ENCODE data around the gene COL11A2. TPM values are rescaled to one million over a fixed set of nuclear protein-coding genes. Genes with fewer than 3 reads are reported as not detected.
A peak's percentile ranks its signal among the peaks of the same experiment; 100 is the strongest.

The COL11A2 gene
- total RNA-seq, 1 donor: 0.63 TPM

DNA sequence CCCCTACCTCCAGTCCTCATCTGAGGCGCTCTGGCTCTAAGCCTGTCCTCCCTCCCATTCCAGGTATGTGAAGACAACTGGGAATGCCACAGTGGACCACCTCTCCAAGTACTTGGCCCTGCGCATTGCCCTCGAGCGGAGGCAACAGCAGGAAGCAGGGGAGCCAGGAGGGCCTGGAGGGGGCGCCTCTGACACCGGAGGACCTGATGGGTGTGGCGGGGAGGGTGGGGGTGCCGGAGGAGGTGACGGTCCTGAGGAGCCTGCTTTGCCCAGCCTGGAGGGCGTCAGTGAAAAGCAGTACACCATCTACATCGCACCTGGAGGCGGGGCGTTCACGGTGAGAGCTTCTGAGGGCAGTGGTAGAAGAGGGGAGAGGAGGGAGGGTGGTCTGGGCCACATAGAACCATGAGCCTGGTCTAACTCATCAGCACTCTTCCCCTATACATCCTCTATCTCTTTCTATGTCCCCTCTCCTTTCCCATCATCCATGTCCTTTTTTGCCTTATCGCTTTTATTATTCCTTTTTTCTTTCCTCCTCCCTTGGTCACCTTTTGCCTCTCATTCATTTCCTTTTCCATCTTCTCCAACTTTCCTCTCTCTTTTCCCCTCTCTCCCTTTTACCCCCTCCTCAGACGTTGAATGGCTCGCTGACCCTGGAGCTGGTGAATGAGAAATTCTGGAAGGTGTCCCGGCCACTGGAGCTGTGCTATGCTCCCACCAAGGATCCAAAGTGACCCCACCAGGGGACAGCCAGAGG lies 19.6 kb upstream of the COL11A2 start:
- Histone ChIP-seq H3K27me3 (ENCODE audit: insufficient read depth, low read length) (peaks cover 12% of the 10 kb centered on the region), H3K4me3 (ENCODE audit: low read length) (no peak overlapping the region), H3K9me3 (ENCODE audit: low read depth, low read length) (no peaks in the 10 kb centered on the region), H3K4me1 (ENCODE audit: insufficient read depth, low read length) (peaks cover 29% of the 10 kb centered on the region)

DNA sequence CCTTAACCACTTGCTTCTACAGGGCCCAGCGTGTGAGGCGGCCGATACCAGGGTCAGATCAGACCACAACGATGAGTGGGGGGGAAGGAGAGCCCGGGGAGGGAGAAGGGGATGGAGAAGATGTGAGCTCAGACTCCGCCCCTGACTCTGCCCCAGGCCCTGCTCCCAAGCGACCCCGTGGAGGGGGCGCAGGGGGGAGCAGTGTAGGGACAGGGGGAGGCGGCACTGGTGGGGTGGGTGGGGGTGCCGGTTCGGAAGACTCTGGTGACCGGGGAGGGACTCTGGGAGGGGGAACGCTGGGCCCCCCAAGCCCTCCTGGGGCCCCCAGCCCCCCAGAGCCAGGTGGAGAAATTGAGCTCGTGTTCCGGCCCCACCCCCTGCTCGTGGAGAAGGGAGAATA lies 18.9 kb upstream of the COL11A2 start:
- Histone ChIP-seq H3K9me3 (ENCODE audit: low read depth, low read length) (no peaks in the 10 kb centered on the region), H3K4me3 (ENCODE audit: low read length) (no peak overlapping the region), H3K4me1 (ENCODE audit: insufficient read depth, low read length) (peaks cover 29% of the 10 kb centered on the region), H3K27me3 (ENCODE audit: insufficient read depth, low read length) (peaks cover 12% of the 10 kb centered on the region)

DNA sequence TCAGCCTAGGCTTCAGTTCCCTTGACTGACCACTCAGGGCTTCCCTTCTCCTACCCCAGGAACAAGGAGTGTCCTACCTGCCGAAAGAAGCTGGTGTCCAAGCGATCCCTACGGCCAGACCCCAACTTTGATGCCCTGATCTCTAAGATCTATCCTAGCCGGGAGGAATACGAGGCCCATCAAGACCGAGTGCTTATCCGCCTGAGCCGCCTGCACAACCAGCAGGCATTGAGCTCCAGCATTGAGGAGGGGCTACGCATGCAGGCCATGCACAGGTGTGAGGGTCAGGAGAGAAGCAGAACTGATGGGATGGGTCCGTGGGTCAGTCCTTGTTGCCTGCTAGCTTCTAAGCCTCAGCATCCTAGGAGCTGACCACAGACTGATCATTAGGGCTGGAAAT lies 17.6 kb upstream of the COL11A2 start:
- Histone ChIP-seq H3K9me3 (ENCODE audit: low read depth, low read length) (no peaks in the 10 kb centered on the region), H3K27me3 (ENCODE audit: insufficient read depth, low read length) (peaks cover 12% of the 10 kb centered on the region), H3K4me3 (ENCODE audit: low read length) (no peak overlapping the region), H3K4me1 (ENCODE audit: insufficient read depth, low read length) (peaks cover 35% of the 10 kb centered on the region)

DNA sequence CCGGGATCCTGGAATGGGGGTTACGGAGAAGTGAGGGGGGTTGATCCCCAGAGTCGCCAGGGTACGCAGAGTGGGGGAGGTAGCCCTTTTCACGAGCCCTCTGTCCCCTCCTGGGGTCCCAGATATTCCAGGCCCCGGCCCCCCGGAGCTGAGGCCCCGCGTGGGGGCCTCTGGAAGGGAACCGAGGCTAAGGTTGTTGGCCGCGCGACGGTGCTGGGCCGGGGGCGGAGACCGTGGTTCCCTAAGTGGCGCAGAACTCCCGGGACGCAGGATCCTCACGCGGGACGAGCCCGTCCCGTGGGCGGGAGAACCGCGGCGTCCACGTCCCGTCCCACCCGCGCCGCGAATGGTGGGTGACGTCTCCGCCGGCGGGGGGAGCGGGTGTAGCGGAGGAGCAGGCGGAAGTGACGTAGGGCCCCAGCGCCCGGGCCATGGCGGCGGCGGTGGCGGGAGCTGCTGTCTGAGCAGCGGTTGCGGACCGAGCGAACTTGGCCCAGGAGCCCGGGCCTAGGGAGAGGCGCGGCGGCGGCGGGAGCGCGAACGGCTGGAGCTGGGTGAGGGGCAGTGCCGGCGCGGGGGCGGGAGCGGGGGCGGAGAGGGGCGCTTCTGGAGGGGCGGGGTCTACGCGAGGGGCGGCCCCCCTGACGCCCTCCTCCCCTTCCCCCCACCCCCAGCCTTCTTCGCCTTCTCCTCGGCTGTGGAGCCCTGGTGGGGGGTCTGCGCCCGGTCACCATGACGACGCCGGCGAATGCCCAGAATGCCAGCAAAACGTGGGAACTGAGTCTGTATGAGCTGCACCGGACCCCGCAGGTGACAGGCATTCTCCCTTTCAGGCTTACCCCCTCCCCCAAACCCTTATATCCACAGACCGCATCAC lies 16.1 kb upstream of the COL11A2 start, which contains the start of gene RING1:
Gene RING1 (plus strand): TSS at position 410 of the 877 bp plus-strand sequence. CDS start 323 bp downstream, at position 733.
- H3K4me3 ChIP-seq (ENCODE audit: low read length): peak within 1 kb of the TSS; percentile 80
- H3K27me3 ChIP-seq (ENCODE audit: insufficient read depth, low read length): peaks cover 9% of the 10 kb centered on the region
- H3K4me1 ChIP-seq (ENCODE audit: insufficient read depth, low read length): peaks cover 38% of the 10 kb centered on the region
- H3K9me3 ChIP-seq (ENCODE audit: low read depth, low read length): no peaks in the 10 kb centered on the region

DNA sequence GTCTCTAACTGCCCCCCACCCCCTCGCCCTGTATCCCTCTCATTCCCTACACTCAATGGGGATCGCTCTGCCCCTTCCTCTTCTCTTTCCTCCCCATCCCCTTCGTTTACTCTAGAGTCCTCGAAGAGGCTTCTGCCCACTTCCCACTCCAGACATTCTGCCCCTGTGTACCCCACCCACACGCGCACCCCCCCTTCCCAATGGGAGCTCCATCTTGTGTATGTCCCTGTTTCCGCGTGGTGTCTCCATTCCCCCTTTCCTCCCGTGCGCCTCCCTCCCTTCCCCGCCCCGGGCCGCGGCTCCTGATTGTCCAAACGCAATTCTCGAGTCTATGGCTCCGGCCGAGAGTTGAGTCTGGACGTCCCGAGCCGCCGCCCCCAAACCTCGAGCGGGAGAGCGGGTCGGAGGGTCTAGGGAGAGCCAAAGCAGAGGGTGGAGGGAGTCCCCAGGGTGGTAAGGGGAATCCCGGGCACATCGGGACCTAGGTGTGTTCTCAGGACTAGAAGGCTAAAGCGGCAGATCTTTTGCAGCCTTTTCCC lies 15.4 kb upstream of the COL11A2 start:
- H3K4me3 ChIP-seq (ENCODE audit: low read length): peak overlapping the region; percentile 80
- H3K4me1 ChIP-seq (ENCODE audit: insufficient read depth, low read length): peaks cover 31% of the 10 kb centered on the region
- H3K9me3 ChIP-seq (ENCODE audit: low read depth, low read length): no peaks in the 10 kb centered on the region
- peaks cover 2% of the 10 kb centered on the region for H3K27me3 ChIP-seq (ENCODE audit: insufficient read depth, low read length)

DNA sequence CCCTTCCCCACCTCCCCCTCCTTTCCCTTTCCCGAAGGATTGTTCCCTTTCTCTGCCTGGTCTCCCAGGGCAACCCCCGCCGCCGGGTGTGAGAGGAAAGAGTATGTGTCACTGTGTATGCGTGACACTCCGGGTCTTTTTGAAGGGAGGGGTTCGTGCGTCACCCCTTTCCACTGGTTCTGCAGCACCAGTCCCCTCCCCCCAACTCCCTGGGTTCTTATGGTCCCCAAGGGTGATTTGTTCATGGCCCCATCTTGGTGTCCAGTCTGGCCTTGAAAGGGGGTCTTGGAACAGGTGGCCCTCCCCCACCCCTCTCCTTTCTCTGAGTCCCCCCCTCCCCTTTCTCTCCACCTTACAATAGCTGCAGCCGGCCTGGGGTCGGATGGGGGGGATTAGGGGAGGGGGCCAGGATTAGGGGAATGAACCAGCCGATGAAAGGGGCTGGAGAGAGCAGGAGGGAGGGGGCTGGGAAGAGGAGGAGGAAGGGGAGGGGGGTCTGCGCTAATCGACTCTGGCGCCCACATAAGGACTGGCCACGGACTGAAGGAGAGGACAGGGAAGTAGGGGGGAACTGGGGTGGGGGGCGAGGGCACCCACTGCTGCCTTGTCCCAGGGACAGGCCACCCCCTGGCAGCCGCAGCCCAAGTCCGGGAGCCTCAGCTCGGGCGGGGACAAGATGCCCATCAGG lies 14.7 kb upstream of the COL11A2 start:
- Histone ChIP-seq H3K27me3 (ENCODE audit: insufficient read depth, low read length) (no peaks in the 10 kb centered on the region), H3K4me3 (ENCODE audit: low read length) (no peak overlapping the region), H3K9me3 (ENCODE audit: low read depth, low read length) (no peaks in the 10 kb centered on the region), H3K4me1 (ENCODE audit: insufficient read depth, low read length) (peaks cover 31% of the 10 kb centered on the region)

DNA sequence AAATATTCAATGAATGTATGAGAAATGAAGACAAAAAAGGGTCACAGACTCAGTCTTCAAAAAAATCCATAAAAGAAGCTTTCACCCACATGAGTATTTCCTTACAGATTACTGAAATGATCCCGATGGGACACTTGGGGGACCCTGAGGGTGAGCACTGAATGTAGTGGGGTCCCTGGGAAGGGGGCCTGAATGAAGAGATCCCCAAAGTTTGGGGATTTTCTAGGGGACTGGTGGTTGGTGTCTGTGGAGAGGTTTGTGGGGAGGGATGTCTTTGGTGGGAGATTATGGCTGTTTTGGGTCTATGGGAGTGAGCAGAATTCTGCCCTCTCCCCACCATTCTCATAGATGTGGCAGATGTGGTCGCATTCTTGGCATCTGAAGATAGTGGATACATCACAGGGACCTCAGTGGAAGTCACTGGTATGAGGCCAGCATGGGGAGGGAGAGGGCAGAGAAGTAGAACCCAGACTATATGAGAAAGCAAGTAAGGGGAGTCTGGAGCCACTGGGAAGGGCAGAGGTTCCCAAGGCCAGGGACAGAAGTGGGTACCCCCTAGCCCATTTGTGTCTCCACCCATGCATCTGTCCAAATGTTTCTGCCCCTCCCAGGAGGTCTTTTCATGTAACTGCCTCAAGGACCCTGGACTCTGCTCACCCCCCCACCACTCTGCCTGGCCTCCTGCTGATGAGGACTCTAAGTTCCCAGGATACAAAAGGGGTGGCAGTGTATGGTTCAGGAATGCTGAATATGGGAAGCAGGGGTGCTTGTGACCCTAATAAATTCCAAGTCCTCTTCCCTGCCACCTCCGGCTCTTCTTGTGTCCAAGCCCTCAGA lies 14.0 kb upstream of the COL11A2 start:
- H3K4me3 ChIP-seq (ENCODE audit: low read length): no peak overlapping the region
- H3K4me1 ChIP-seq (ENCODE audit: insufficient read depth, low read length): peaks cover 39% of the 10 kb centered on the region
- H3K9me3 ChIP-seq (ENCODE audit: low read depth, low read length): no peaks in the 10 kb centered on the region
- no peaks in the 10 kb centered on the region for H3K27me3 ChIP-seq (ENCODE audit: insufficient read depth, low read length)

DNA sequence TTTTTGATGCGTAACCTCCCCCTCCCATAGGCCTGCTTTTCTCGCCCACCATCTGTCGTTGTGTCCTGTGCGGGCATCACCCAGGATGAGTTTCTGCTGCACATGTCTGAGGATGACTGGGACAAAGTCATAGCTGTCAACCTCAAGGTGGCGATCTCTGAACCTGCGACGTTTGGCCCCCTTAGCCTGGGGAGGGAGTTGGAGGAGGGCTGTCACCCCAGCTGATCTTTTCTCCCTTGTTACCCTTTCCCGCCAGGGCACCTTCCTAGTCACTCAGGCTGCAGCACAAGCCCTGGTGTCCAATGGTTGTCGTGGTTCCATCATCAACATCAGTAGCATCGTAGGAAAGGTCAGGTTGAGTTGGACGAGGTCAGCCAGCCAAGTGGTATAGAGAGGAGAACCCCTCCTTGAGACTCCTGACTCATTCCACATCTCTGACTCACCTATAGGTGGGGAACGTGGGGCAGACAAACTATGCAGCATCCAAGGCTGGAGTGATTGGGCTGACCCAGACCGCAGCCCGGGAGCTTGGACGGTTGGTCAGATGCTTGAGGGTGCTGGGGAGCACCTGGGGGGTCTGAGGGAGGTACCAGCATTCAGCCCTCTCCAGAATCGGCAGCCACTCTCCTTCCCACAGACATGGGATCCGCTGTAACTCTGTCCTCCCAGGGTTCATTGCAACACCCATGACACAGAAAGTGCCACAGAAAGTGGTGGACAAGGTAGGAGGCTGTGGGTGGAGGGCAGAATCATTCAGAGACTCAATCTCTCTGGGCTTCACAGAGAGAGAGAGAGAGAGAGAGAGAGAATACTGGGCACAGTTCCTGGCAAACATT lies 13.1 kb upstream of the COL11A2 start:
- Histone ChIP-seq H3K9me3 (ENCODE audit: low read depth, low read length) (no peaks in the 10 kb centered on the region), H3K4me3 (ENCODE audit: low read length) (peak overlapping the region; percentile 61), H3K4me1 (ENCODE audit: insufficient read depth, low read length) (peaks cover 42% of the 10 kb centered on the region), H3K27me3 (ENCODE audit: insufficient read depth, low read length) (no peaks in the 10 kb centered on the region)

DNA sequence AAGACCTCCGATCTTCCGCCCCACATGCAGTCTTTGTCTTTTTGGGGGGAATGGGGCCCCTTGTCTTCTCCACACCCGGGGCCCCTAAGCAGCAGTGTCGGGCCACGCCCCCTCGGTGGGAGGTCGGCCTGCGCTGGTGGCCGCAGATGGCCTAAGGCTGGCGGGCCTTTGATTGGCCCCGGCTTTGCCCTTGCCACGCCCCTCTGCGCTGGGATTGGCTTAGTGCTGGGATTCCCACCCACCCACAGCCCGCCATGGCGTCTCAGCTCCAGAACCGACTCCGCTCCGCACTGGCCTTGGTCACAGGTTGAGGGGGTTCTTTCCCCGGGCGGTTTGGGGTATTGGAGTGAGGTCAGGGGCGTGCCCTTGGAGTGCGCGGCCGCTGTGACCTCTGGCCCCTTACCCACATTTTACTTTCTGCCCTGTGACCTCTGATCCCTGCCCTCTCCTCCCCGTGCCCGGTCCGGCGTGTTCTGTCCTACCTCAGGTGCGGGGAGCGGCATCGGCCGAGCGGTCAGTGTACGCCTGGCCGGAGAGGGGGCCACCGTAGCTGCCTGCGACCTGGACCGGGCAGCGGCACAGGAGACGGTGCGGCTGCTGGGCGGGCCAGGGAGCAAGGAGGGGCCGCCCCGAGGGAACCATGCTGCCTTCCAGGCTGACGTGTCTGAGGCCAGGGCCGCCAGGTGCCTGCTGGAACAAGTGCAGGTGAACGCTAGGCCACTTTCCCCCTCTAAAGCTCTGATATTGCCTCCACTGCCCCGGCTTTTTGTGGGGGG lies 12.3 kb upstream of the COL11A2 start, which contains the start of gene HSD17B8:
Gene HSD17B8 (plus strand): TSS at position 241 of the 776 bp plus-strand sequence. CDS start 14 bp downstream, at position 255.
- Histone ChIP-seq H3K4me3 (ENCODE audit: low read length) (peak within 1 kb of the TSS; percentile 61), H3K4me1 (ENCODE audit: insufficient read depth, low read length) (peaks cover 45% of the 10 kb centered on the region), H3K9me3 (ENCODE audit: low read depth, low read length) (no peaks in the 10 kb centered on the region), H3K27me3 (ENCODE audit: insufficient read depth, low read length) (no peaks in the 10 kb centered on the region)

DNA sequence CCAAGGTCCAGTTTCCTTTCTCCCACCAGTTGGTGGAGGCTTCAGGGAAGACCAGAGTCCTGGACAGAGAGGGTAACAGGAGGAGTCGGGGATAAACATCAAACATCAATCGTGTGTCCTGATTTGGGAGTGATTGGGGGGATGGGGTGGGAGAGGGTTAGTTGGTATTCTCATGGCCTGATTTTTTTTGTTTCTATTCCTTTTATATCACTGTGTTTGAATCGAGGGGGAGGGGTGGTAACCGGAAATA lies 11.8 kb upstream of the COL11A2 start:
- peaks cover 49% of the 10 kb centered on the region for H3K4me1 ChIP-seq (ENCODE audit: insufficient read depth, low read length)
- H3K9me3 ChIP-seq (ENCODE audit: low read depth, low read length): no peaks in the 10 kb centered on the region
- no peaks in the 10 kb centered on the region for H3K27me3 ChIP-seq (ENCODE audit: insufficient read depth, low read length)
- H3K4me3 ChIP-seq (ENCODE audit: low read length): no peak overlapping the region

DNA sequence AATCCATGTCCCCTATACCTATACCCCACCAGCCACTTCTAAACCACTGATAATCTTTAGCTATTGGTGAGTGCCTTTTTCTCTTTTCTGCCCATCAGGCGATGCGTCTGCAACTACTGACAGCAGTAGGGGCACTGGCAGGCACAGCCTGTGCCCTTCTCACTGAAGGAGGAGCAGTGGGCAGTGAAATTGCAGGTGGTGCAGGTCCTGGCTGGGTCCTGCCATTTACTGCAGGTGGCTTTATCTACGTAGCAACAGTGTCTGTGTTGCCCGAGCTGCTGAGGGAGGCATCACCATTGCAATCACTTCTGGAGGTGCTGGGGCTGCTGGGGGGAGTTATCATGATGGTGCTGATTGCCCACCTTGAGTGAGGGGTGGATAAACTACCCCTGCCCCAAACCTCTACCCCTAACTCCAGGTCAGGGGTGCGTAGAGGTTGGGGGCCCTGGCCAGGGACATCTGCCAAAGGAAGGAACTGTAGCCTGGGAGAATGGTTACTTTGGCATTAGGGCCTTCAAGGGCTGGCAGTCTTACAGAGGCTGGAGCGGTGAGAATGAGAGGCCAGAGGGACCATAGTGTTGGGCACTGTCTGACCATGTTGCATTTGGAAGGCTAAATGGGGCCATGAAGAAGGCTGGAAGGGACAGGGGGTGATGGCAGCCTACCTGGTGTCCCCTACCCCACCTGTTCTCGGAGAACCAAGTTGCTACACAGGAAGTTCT lies 11.3 kb upstream of the COL11A2 start:
- no peaks in the 10 kb centered on the region for H3K27me3 ChIP-seq (ENCODE audit: insufficient read depth, low read length)
- H3K9me3 ChIP-seq (ENCODE audit: low read depth, low read length): no peaks in the 10 kb centered on the region
- no peak overlapping the region for H3K4me3 ChIP-seq (ENCODE audit: low read length)
- H3K4me1 ChIP-seq (ENCODE audit: insufficient read depth, low read length): peaks cover 50% of the 10 kb centered on the region

DNA sequence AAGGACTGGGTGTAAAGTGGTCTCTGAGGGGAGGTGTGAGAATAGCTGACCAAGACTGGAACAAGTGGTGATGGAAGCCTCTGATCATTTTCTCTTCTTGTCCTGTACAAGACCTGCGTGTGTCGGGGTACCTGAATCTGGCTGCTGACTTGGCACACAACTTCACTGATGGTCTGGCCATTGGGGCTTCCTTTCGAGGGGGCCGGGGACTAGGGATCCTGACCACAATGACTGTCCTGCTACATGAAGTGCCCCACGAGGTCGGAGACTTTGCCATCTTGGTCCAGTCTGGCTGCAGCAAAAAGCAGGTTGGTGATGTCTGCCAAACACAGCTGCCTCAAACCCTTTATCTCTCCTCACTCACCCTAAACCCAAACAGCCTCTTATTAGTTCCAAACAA lies 10.5 kb upstream of the COL11A2 start:
- Histone ChIP-seq H3K4me3 (ENCODE audit: low read length) (no peak overlapping the region), H3K9me3 (ENCODE audit: low read depth, low read length) (no peaks in the 10 kb centered on the region), H3K4me1 (ENCODE audit: insufficient read depth, low read length) (peaks cover 54% of the 10 kb centered on the region), H3K27me3 (ENCODE audit: insufficient read depth, low read length) (no peaks in the 10 kb centered on the region)
